HG02642 (cell line): Measurements from ENCODE around the gene GNA14.
"Not testable (repeated sequence)": the region's sequence is repeated elsewhere in the genome, so short reads cannot be mapped to it uniquely, and the experiment has no call there.

Source experiments
- ATAC-seq: cut with Tn5 transposase; IDR thresholded peaks from one replicate; pipeline ENCODE4 v1.9.1; 2021; ENCODE audit warnings: mild to moderate bottlenecking; ENCODE audit not compliant: unreplicated experiment, poor library complexity

GNA14 gene

GRCh38 chr9:77426712-77427111 lies 221.4 kb downstream of the GNA14 start:
- ATAC-seq: no peak

GRCh38 chr9:77424993-77425392 lies 223.1 kb downstream of the GNA14 start:
- ATAC-seq: no peak

- no peak for ATAC-seq
Measured at GRCh38 chr9:77423841-77424240, 224.3 kb downstream of the GNA14 start.

- no peak for ATAC-seq
Measured at GRCh38 chr9:77422969-77423368, 225.2 kb downstream of the GNA14 start.

GRCh38 chr9:77421506-77422265 lies 226.4 kb downstream of the GNA14 start:
- ATAC-seq: no peak

- no peak for ATAC-seq
Measured at GRCh38 chr9:77420641-77421040, 227.5 kb downstream of the GNA14 start.

- ATAC-seq: no peak
Measured at GRCh38 chr9:77418226-77418625, 229.9 kb downstream of the GNA14 start.

- ATAC-seq: no peak
Measured at GRCh38 chr9:77417566-77417965, 230.6 kb downstream of the GNA14 start.

- ATAC-seq: not testable (repeated sequence)
Measured at GRCh38 chr9:77408521-77408920, 239.6 kb downstream of the GNA14 start.

- ATAC-seq: no peak
Measured at GRCh38 chr9:77403239-77403638, 244.9 kb downstream of the GNA14 start.

GRCh38 chr9:77402286-77402685 lies 245.8 kb downstream of the GNA14 start:
- no peak for ATAC-seq

GRCh38 chr9:77399964-77400363 lies 248.2 kb downstream of the GNA14 start:
- no peak for ATAC-seq

- ATAC-seq: not testable (repeated sequence)
Measured at GRCh38 chr9:77398581-77398980, 249.5 kb downstream of the GNA14 start.

GRCh38 chr9:77392328-77392727 lies 255.8 kb downstream of the GNA14 start:
- ATAC-seq: no peak

- ATAC-seq: no peak
Measured at GRCh38 chr9:77391834-77392233, 256.3 kb downstream of the GNA14 start.

- no peak for ATAC-seq
Measured at GRCh38 chr9:77386187-77386586, 261.9 kb downstream of the GNA14 start.

GRCh38 chr9:77384406-77384805 lies 263.7 kb downstream of the GNA14 start:
- no peak for ATAC-seq

- no peak for ATAC-seq
Measured at GRCh38 chr9:77375956-77376532, 272.1 kb downstream of the GNA14 start.

- no peak for ATAC-seq
Measured at GRCh38 chr9:77374266-77374665, 273.9 kb downstream of the GNA14 start.
